NCI-H146 treated with DMSO at 0.1 percent for 48 hours (cell line): ENCODE data around the gene IL5RA.

Experiments
- DNase-seq: peaks from one replicate; lab custom pipeline; 2025; ENCODE audit not compliant: unreplicated experiment; lab: John Stamatoyannopoulos, UW

Gene IL5RA

DNA sequence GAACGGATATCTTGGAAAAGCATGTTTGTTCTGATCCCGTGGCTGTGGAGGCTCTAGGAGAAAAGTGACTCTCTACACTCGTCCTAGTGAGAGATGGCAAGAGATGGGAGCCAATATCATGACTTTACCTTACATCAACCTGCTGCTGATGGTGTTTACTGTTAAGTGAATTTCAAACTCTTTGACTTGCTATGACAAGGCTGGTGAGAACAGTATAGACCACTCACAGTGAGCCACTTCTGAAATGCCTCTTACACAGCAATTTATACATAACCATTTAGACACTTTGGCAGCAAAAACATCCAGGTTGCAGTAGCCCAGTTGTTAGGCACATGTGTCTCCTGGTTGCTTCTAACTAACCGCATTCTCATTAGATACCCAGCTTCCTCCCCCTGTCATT is 43.3 kb downstream of the IL5RA start:
- no peak for DNase-seq

DNA sequence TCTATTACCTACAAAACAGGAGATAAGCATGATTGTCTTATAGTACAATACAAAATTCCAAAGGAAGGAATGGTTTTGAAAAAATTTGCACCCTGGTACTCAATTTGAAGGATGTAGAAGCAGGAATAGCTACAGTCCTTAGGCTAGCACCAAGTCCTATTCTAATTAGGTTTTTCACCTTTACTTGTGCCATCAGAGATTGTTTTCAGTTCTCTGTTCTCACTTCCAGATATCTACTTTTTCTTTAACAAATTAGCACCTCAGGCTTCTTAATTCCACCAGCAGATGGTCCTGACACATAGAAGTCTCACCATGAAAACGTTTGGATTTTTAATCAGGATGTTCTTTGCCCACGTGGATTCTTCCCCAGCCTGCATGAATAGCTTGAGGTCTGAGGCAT is 43.8 kb downstream of the IL5RA start:
- no peak for DNase-seq

DNA sequence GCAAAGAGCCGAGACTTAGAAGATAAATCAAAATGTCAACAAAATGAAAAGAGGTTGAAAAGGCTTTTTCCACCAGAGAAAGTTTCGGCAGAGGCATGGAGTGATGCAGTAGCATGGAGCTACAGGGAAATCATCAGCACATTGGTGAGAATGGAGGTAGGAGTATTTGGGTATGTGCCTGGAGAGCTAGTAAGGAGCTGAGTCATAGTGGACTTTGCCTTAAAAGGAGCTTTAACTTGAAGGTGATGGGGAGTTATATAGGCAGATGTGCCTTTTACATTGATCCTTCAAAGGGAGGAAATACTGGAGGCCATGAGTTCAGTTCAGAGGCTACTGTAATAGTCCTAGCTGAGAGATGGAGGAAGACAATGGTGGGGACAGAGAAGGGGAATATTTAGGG is 44.3 kb downstream of the IL5RA start:
- DNase-seq: no peak

DNA sequence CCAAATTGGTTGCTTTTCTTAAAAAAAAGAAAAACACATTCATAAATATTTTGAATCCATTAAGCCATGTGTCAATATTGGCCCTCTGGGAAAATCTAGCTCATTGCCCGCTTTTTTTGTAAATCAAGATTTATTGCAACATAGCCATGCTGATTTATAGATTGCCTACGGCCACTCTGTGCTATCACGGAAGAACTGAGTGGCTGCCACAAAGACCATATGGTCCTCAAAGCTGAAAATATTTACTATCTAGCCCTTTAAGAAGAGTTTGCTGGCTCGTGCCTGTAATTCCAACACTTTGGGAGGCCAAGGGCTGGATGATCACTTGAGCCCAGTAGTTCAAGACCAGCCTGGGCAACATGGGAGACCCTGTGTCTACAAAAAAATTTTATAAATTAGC is 45.9 kb downstream of the IL5RA start:
- DNase-seq: no peak

DNA sequence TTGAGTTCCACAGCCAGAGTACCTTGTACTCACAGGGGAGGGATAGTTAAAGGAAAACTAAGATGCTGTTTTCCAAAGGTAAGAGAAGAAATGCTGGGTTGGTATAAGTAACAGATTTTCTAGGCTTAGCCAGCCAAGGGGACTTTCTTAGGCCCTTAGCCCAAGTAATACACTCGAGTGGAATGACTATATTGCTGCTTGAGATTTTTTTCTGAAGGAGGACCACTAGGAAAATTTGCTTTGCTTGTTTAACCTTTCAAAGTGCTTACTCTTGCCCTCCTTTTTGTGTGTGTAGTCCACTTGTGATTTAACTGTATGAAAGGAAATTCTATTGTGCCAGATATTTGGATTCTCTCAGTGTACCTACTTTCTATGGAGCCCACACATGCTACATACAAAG is 50.5 kb downstream of the IL5RA start:
- no peak for DNase-seq

DNA sequence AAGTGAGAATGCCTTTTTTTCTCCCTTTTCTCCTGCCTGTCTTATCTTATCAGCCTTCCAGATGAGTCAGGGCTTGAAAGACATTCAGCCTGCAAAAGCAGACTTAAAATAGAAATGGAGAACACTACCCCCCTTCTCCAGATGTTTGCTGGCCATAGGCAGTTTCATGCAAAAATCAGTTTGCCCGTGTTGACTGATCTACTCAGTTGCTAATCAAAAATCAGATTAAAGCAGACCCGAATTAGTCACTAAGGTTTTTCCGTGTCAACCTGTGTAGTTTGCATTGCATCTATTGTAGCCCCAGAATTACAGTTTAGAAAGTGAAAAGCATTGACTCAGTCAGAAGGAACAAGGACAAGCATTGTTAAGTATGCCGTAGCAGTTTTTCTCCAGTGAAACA is 56.2 kb downstream of the IL5RA start:
- no peak for DNase-seq

DNA sequence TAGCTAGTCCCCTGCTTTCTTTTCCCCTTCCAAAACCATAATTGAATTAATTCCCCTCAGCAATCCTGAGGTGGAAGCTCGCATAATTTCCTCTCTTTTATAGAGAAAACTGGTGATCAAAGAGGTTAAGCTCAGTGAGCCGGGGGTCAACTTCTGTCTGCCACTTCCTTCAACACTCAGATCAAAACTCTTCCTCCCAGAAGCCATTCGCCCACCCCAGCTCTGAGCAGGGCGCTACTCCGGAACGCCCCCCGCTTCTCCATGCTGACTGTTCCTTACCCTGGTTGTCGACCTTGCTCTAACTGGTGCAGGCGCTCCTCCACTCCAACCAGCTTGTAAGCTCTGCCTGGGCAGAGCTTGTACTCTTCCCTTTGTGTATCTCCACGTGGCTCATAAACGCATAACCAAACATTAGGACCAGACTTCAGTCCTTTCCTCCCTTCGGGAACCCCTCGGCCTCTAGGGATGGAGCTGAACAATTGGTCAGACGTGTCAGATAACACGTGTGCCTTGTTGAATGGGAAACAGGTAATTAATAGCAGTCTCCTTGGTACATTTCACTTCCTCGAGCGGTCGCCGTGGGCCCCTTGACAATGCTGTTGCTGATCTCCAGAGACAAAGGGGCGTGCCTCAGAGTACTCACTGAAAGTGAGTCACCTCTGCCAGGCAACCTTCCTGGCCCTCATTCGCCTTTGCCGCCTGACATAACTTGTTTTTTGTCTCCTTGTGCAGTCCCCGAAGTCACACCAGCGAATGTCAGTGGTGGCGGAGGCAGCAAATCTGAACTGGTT is 71.8 kb downstream of the IL5RA start:
- DNase-seq: no peak

DNA sequence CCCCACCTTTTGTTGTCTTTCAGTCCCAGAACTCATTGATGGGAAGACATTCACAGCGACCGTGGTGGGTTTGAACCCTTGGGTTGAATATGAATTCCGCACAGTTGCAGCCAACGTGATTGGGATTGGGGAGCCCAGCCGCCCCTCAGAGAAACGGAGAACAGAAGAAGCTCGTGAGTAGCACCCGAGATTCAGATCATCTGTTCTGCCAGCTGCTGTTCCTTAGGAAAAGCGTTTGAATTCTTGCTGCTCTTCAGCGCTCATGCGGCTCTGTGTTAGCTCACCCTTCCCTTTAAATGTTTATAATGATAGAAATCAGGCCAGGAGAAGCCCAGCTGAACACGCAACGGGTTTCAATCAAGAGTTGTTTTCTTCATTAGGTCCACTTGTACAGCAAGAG is 73.0 kb downstream of the IL5RA start:
- no peak for DNase-seq

DNA sequence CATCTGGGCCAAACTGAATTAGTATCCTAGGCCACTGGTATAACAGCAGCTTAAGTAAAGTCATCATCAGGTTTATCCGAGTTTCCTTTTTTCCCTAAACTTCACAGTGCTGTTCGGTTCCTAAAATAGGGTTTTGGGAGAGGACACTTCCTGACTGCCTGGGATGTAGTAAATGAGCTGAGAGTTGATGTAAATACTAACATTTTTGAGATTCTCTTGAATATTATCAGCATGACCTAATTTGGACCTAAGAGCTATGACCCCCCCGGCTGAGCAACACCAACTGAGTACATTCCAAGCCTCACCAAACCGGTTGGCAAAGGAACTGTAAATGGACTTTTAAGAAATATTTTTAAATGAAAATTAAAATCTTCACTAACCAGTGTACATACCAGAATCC is 78.8 kb downstream of the IL5RA start:
- no peak for DNase-seq

DNA sequence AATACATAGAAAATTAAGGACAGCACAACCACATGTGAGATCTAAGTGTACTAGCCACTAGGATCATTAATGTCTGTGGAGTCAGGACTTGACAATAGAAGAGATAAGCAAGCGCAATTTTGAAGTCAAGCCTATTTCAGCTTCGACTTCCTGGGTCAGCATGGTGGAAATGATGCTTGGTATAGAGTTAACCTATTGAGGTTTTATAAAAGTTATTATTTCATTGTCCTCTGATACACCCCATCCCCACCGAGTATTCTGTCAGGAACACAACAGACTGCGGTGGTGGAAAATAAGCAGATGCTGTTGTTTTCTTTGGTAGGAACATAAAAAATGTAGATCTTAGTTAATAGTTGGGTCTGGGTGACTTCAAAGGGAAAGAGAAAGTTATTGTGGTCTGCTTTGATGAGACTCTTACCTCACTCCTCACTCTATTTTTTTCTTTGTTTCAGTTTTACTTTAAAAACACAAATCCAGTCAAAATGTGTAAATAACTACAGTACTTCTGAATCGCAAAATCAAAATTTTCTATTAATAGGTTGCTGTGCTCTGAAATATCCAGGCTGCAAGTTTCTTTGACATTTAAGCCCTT is 82.1 kb downstream of the IL5RA start:
- DNase-seq: no peak

DNA sequence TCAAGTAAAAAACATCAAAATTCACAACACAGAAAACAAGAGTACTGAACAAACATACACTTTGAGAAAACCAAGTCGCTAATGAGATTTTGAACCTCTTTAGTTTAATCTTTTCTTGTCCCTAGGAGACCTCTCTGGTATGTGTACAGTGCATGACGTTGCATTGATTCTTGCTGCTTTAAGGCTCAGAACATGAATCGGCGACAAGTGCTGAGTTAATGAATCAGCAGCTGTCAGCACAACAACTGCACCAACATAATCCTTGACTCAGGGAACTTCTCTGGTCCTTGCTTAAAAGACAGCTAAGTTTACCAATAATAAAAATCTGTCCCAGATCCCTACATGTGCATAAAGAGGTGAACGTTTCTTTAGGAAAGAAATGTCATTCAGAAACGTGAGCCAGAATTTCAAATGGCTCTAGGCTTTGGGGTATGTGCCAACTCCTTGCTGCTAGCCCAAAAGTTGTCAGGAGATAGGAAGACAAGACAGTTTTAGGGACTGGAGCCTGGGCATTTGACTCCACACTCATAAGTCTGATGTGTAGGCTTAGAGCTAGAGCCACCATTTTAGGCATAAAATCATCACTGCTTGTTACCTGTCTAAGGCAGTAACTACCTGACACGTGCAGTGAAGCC is 86.9 kb downstream of the IL5RA start:
- no peak for DNase-seq

DNA sequence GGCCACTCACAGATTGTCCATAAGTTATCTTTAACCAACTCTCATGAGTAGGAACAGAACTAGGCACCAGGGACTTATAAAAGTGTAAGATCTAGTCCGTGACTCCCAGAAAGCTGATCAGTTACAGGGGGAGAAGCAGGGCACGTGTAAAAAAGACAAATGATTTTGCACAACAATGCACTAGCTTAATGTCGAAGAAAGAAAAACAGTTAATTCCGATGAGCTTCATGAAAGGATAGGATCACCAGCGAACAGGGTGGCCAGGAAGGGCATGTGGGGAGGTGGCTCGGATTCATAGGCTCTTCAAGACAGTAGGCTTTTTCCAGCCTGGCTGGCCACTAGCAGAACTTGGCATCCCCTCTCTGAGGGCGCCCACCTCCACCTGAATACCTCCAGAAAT is 90.0 kb downstream of the IL5RA start:
- DNase-seq: no peak
